Activated T-cell treated with anti-CD3 and anti-CD28 coated beads, Interleukin-2, amount 50 U/mL, for 4 hours (primary cell): Measurements from ENCODE around the gene AUTS2. TPM values are rescaled to one million over a fixed set of nuclear protein-coding genes. Genes with fewer than 3 reads are reported as not detected.

Experiments used
- ATAC-seq, 2 donors: fragments of 200-7000 bp; cut with Tn5 transposase; one replicate each; pipeline ENCODE4 v1.10.0; 2021
- DNase-seq: peaks from one replicate; pipeline ENCODE4 v3.0.0-alpha.2; 2020
- H3K27me3 Mint-ChIP-seq: one replicate; pipeline ENCODE4 v1.8.0; 2021; ENCODE audit warnings: low read depth, mixed read lengths
- H3K36me3 Mint-ChIP-seq: one replicate; pipeline ENCODE4 v1.8.0; 2022; ENCODE audit warnings: mixed read lengths; ENCODE audit not compliant: insufficient read depth
- H3K4me1 Mint-ChIP-seq: one replicate; pipeline ENCODE4 v1.8.0; 2021; ENCODE audit warnings: low read depth, mixed read lengths
- H3K4me3 Mint-ChIP-seq: one replicate; pipeline ENCODE4 v1.8.0; 2021; ENCODE audit warnings: mild to moderate bottlenecking, moderate library complexity, mixed read lengths
- H3K9me3 Mint-ChIP-seq: one replicate; pipeline ENCODE4 v1.8.0; 2021; ENCODE audit warnings: mixed read lengths
- total RNA-seq, 3 donors: library from RNA; stranded (reverse); gene quantifications; one replicate each; pipeline ENCODE4 v1.2.1, GENCODE V29; 2021

Gene AUTS2
- total RNA-seq, 3 donors from 2014 or later: 1.4 to 4.4 (median 2.8) TPM

- ATAC-seq: no peak
- Mint-ChIP-seq H3K9me3 (peaks cover 10% of the 10 kb centered on the region), H3K36me3 (no peaks in the 10 kb centered on the region), H3K4me3 (no peak overlapping the region), H3K4me1 (no peaks in the 10 kb centered on the region), H3K27me3 (no peaks in the 10 kb centered on the region)
- DNase-seq: no peak
Measured at GRCh38 chr7:70190281-70190680, 592.0 kb downstream of the AUTS2 start.

- no peaks in the 10 kb centered on the region for H3K4me1 Mint-ChIP-seq
- H3K4me3 Mint-ChIP-seq: no peak overlapping the region
- peaks cover 4% of the 10 kb centered on the region for H3K9me3 Mint-ChIP-seq
- no peaks in the 10 kb centered on the region for H3K36me3 Mint-ChIP-seq
- no peaks in the 10 kb centered on the region for H3K27me3 Mint-ChIP-seq
- ATAC-seq (no peak), DNase-seq (no peak)
Measured at GRCh38 chr7:70193514-70193913, 595.2 kb downstream of the AUTS2 start.

DNA sequence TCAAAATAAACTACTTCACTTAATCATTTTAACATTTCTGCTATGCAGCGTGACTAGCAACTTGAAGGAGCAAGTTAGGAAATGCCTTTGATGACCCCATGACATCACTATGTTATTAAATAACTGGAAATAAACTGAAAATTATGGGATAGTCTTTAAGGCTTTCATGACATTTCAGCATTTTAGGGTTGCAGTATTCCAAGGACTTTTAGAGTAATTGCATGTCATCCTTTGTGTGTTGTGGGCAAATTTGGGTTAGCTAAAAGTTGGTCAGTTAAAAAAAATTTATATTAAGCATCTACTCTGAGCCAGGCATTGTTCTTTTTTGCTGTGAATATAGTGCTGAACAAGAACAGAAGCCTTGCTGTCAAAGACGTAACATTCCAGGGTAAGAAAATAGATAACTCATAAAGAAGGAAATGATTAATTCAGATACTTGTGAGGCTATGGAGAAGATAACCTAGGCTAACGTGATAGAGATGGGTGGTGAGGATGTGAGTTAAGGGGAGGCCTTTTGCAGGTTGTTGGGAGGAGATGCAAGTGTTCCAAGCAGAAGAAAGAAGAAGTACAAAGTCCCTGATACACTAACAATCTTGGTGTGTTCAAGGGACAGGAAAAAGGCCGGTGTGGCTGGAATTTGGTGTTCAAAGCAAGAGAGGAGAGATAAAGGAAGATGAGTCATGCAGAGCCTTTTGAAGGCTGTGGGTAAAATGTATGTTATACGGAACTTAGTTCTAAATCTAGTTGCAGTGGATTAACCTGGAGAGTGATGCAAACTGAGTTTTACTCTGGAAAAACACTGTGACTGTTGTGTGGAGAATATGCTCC, 610.2 kb downstream of the AUTS2 start:
- Mint-ChIP-seq H3K36me3 (no peaks in the 10 kb centered on the region), H3K4me1 (no peaks in the 10 kb centered on the region), H3K4me3 (no peak overlapping the region), H3K27me3 (no peaks in the 10 kb centered on the region), H3K9me3 (no peaks in the 10 kb centered on the region)
- DNase-seq (no peak), ATAC-seq (no peak)

GRCh38 chr7:70210200-70210935, 612.1 kb downstream of the AUTS2 start:
- H3K4me1 Mint-ChIP-seq: no peaks in the 10 kb centered on the region
- DNase-seq: no peak
- no peaks in the 10 kb centered on the region for H3K27me3 Mint-ChIP-seq
- ATAC-seq: no peak
- no peak overlapping the region for H3K4me3 Mint-ChIP-seq
- no peaks in the 10 kb centered on the region for H3K36me3 Mint-ChIP-seq
- H3K9me3 Mint-ChIP-seq: no peaks in the 10 kb centered on the region

DNA sequence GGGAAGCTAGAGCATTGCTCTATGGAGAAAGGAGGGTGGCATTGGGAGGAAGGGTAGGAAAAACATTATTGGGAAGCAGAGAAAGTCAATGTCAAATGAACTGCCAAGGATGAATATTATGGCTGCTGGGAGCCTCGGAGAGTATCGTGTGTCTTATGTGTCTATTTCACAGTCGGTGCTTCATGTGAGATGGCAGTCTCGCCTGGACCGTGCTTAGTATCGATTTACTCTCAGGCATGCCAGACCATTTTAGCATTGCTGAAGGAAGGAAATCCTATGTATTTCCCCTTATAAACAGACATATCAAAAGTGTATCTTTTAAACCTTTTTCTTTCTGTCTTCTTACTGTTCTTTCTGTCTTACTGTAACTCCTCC, 612.6 kb downstream of the AUTS2 start:
- Mint-ChIP-seq H3K4me3 (no peak overlapping the region), H3K36me3 (no peaks in the 10 kb centered on the region)

GRCh38 chr7:70212281-70212680, 614.0 kb downstream of the AUTS2 start:
- ATAC-seq: no peak
- no peaks in the 10 kb centered on the region for H3K27me3 Mint-ChIP-seq
- no peaks in the 10 kb centered on the region for H3K9me3 Mint-ChIP-seq
- H3K4me3 Mint-ChIP-seq: no peak overlapping the region
- DNase-seq: no peak
- no peaks in the 10 kb centered on the region for H3K4me1 Mint-ChIP-seq
- H3K36me3 Mint-ChIP-seq: no peaks in the 10 kb centered on the region

More for the DNA sequence above, 612.6 kb downstream of the AUTS2 start:
- Mint-ChIP-seq H3K9me3 (no peaks in the 10 kb centered on the region), H3K27me3 (no peaks in the 10 kb centered on the region), H3K4me1 (no peaks in the 10 kb centered on the region)
- ATAC-seq (no peak), DNase-seq (no peak)

DNA sequence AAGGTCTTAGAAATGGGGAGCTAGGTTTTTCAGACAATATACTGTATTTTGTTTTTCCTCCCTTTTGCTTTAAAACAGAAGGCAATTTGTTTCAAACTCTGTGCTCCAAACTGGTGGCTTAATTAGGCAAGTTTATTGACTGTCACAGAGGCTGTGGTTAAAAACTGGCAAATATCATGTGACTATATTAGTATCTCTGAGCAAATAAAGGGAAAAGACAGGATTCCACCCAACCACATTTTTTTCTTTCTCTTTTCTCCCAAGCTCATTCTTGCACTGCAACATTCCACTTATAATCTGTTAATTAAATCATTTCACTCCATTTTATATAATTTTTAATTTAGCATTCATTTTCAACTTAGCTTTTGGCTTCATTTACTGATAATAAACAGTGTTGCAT, 615.8 kb downstream of the AUTS2 start:
- no peaks in the 10 kb centered on the region for H3K4me1 Mint-ChIP-seq
- DNase-seq: no peak
- no peak overlapping the region for H3K4me3 Mint-ChIP-seq
- no peaks in the 10 kb centered on the region for H3K9me3 Mint-ChIP-seq
- no peaks in the 10 kb centered on the region for H3K27me3 Mint-ChIP-seq
- no peaks in the 10 kb centered on the region for H3K36me3 Mint-ChIP-seq
- ATAC-seq: no peak

- no peaks in the 10 kb centered on the region for H3K4me1 Mint-ChIP-seq
Measured at GRCh38 chr7:70215491-70215890, 617.2 kb downstream of the AUTS2 start.

GRCh38 chr7:70217571-70217970, 619.3 kb downstream of the AUTS2 start:
- Mint-ChIP-seq H3K27me3 (no peaks in the 10 kb centered on the region), H3K9me3 (no peaks in the 10 kb centered on the region), H3K4me1 (no peaks in the 10 kb centered on the region), H3K4me3 (no peak overlapping the region), H3K36me3 (no peaks in the 10 kb centered on the region)
- DNase-seq (no peak), ATAC-seq (no peak)

More at GRCh38 chr7:70215491-70215890, 617.2 kb downstream of the AUTS2 start:
- no peak overlapping the region for H3K4me3 Mint-ChIP-seq
- no peaks in the 10 kb centered on the region for H3K36me3 Mint-ChIP-seq
- ATAC-seq (no peak), DNase-seq (no peak)
- H3K27me3 Mint-ChIP-seq: no peaks in the 10 kb centered on the region
- H3K9me3 Mint-ChIP-seq: no peaks in the 10 kb centered on the region

DNA sequence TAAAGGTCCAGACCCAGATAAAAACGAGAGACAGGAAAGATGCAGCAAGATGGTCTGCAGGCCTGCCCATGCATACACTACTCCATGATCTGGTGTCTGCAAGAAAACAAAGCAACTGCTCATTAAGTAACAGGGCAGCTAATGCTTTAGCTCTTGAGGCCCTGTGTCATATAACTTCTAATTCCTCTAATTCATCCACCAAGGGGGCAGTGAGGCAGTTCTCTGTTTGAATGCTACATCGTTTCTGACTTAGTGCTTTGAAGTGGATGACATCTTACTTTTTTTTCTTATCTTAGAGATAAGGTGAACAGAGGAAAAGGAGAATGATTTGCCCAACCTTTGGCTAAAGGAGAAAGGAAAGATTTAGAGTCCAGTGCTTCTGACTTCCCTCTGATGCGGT, 619.7 kb downstream of the AUTS2 start:
- no peaks in the 10 kb centered on the region for H3K4me1 Mint-ChIP-seq
- ATAC-seq (no peak), DNase-seq (no peak)
- no peaks in the 10 kb centered on the region for H3K36me3 Mint-ChIP-seq
- no peaks in the 10 kb centered on the region for H3K9me3 Mint-ChIP-seq
- H3K4me3 Mint-ChIP-seq: no peak overlapping the region
- no peaks in the 10 kb centered on the region for H3K27me3 Mint-ChIP-seq

- H3K4me1 Mint-ChIP-seq: no peaks in the 10 kb centered on the region
- no peak for ATAC-seq
- H3K27me3 Mint-ChIP-seq: no peaks in the 10 kb centered on the region
- H3K9me3 Mint-ChIP-seq: no peaks in the 10 kb centered on the region
- no peak overlapping the region for H3K4me3 Mint-ChIP-seq
- no peak for DNase-seq
- H3K36me3 Mint-ChIP-seq: no peaks in the 10 kb centered on the region
Measured at GRCh38 chr7:70219061-70219460, 620.8 kb downstream of the AUTS2 start.

- no peak overlapping the region for H3K4me3 Mint-ChIP-seq
- no peaks in the 10 kb centered on the region for H3K27me3 Mint-ChIP-seq
- DNase-seq (no peak), ATAC-seq (no peak)
- H3K9me3 Mint-ChIP-seq: peaks cover 32% of the 10 kb centered on the region
- no peaks in the 10 kb centered on the region for H3K36me3 Mint-ChIP-seq
- no peaks in the 10 kb centered on the region for H3K4me1 Mint-ChIP-seq
Measured at GRCh38 chr7:70229242-70229641, 631.0 kb downstream of the AUTS2 start.

- Mint-ChIP-seq H3K4me3 (no peak overlapping the region), H3K36me3 (no peaks in the 10 kb centered on the region), H3K4me1 (no peaks in the 10 kb centered on the region), H3K27me3 (no peaks in the 10 kb centered on the region), H3K9me3 (peaks cover 32% of the 10 kb centered on the region)
- DNase-seq: no peak
- ATAC-seq: no peak
Measured at GRCh38 chr7:70230761-70231160, 632.5 kb downstream of the AUTS2 start.

GRCh38 chr7:70233776-70234175, 635.5 kb downstream of the AUTS2 start:
- Mint-ChIP-seq H3K4me1 (no peaks in the 10 kb centered on the region), H3K4me3 (no peak overlapping the region), H3K9me3 (peaks cover 24% of the 10 kb centered on the region), H3K27me3 (no peaks in the 10 kb centered on the region), H3K36me3 (no peaks in the 10 kb centered on the region)
- ATAC-seq: no peak
- DNase-seq: no peak

- ATAC-seq (no peak), DNase-seq (no peak)
- H3K4me3 Mint-ChIP-seq: no peak overlapping the region
- no peaks in the 10 kb centered on the region for H3K36me3 Mint-ChIP-seq
- H3K4me1 Mint-ChIP-seq: no peaks in the 10 kb centered on the region
- peaks cover 1% of the 10 kb centered on the region for H3K9me3 Mint-ChIP-seq
- no peaks in the 10 kb centered on the region for H3K27me3 Mint-ChIP-seq
Measured at GRCh38 chr7:70237256-70237655, 639.0 kb downstream of the AUTS2 start.
